ENCODE data around the gene LRRC61. TPM values are rescaled to one million over a fixed set of nuclear protein-coding genes. Genes with fewer than 3 reads are reported as not detected.
"Not testable (repeated sequence)": the region's sequence is repeated elsewhere in the genome, so short reads cannot be mapped to it uniquely, and the experiment has no call there.

Gene LRRC61, protein sequence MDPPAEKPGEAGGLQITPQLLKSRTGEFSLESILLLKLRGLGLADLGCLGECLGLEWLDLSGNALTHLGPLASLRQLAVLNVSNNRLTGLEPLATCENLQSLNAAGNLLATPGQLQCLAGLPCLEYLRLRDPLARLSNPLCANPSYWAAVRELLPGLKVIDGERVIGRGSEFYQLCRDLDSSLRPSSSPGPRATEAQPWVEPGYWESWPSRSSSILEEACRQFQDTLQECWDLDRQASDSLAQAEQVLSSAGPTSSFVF
- total RNA-seq (2021), result 48.1 and 48.5 TPM in 2 replicates
- percentile 77 among the genes with signal in this experiment for Bru-seq, nascent RNA
- BruChase-seq, experiment 1, labeled RNA remaining after a 2-hour chase, result percentile 76 among the genes with signal in this experiment
- percentile 77 among the genes with signal in this experiment for BruChase-seq, experiment 2, labeled RNA remaining after a 6-hour chase
- long read RNA-seq, transcript LRRC61-202 (3 exons, 1,877 nt), result major isoform, 126 of 164 reads
- long read RNA-seq, transcript LRRC61-203 (3 exons, 667 nt), result minor isoform, 7 of 164 reads
- long read RNA-seq, partial matches to known transcripts, result 8 of 164 reads
- long read RNA-seq, other reads (novel, unspliced or antisense), result 19 of 164 reads

DNA sequence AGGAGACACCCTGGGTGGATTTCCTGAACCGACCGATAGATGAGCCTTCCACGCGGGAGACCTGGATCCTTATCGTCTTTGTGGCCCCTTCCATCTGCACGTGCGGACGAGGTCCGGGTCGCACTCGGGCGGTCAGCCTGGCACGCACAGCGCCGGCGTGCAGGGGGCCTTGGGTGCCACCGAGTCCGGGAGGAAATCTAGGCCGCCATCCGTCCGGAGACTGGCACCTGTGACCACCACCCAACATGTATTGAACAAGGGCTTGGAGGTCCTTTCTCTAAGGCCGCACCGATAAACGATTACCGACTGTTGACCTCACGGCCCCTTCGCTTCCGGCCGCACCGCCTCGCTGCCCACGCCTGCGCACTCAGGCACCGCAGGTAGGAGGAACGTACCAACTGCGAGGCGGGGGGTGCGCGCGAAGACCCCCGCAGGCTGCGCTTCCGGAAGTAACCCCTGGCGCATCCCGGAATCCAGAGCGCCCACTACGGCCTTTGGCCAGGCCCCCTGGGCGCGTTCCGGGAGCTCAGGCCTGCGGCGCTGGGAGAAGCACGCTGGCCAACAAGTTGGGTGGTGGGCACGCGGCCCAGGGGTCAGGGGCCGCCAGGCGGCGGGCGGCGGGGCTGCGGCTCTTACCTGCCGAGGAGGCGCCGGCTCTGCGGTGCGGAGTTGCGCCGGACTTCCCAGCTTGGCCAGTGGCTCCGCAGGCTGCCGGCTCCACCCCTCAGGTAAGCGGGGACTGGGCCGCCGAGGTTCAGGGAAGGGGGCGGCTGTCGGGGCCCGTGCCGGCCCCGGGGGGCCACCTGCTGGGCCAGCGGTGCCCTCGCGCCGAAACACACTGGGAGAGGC is at the start of gene LRRC61, which contains the start of gene ACTR3C:
Gene LRRC61 (plus strand): TSS at position 523 of the 849 bp plus-strand sequence. CDS start 13,507 bp downstream, outside the sequence.
Gene ACTR3C (minus strand): TSS at position 713 of the 849 bp plus-strand sequence. CDS start 28,249 bp downstream, outside the sequence.
- Histone ChIP-seq H3K4me1 (ENCODE audit: insufficient read depth, low read length, poor library complexity, severe bottlenecking) (peaks cover 14% of the 10 kb centered on the region), H3K27me3 (replicated peaks; ENCODE audit: insufficient read depth, low read depth, low read length, poor library complexity) (no peaks in the 10 kb centered on the region), H3K36me3 (ENCODE audit: insufficient read depth, low read length, poor library complexity, severe bottlenecking) (peaks cover 22% of the 10 kb centered on the region), H3K27ac (ENCODE audit: low read depth, low read length, poor library complexity, severe bottlenecking) (peak within 1 kb of the TSS; percentile 91), H3K9me3 (ENCODE audit: low read depth, low read length, poor library complexity, severe bottlenecking) (no peaks in the 10 kb centered on the region), H3K4me3 (ENCODE audit: low read depth, low read length, poor library complexity, severe bottlenecking) (peak within 1 kb of the TSS; percentile 87)
- BruUV-seq (replicated peaks), result TSS peak; percentile 78
- peak; percentile 73 for DNase-seq (ENCODE audit: low spot score)
- intact Hi-C loops (cut with micrococcal nuclease; ENCODE audit: unreplicated experiment), result no loop called here
- TF ChIP-seq CTCF (conservative IDR thresholded peaks at IDR 0.05; ENCODE audit: low read depth, low read length), result 0 out of 2 replicates have a peak, but pooled peaks have one; percentile 8
- no peak for TF ChIP-seq EZH2 (IDR thresholded peaks at IDR 0.05; ENCODE audit: borderline replicate concordance, low read depth, low read length, poor library complexity, severe bottlenecking)
- ChIA-PET CTCF (no interaction called here), POLR2A (ENCODE audit: low non-redundant PET) (no interaction called here)

- H3K4me1 ChIP-seq (ENCODE audit: insufficient read depth, low read length, poor library complexity, severe bottlenecking); POLR2A ChIA-PET (ENCODE audit: low non-redundant PET); H3K36me3 ChIP-seq (ENCODE audit: insufficient read depth, low read length, poor library complexity, severe bottlenecking); H3K4me3 ChIP-seq (ENCODE audit: low read depth, low read length, poor library complexity, severe bottlenecking); H3K27me3 ChIP-seq (replicated peaks; ENCODE audit: insufficient read depth, low read depth, low read length, poor library complexity); H3K9me3 ChIP-seq (ENCODE audit: low read depth, low read length, poor library complexity, severe bottlenecking); BruUV-seq (replicated peaks); CTCF ChIA-PET; H3K27ac ChIP-seq (ENCODE audit: low read depth, low read length, poor library complexity, severe bottlenecking): not testable (repeated sequence)
- intact Hi-C loops (cut with micrococcal nuclease; ENCODE audit: unreplicated experiment), result loop anchor here (5.0 to 10.0 kb wide), 3 partner anchors 221 to 469 kb away; no protein-coding TSS in a partner anchor
- peak; percentile 40 for DNase-seq (ENCODE audit: low spot score)
- peak; percentile 60 for TF ChIP-seq CTCF (conservative IDR thresholded peaks at IDR 0.05; ENCODE audit: low read depth, low read length)
Observed at GRCh38 chr7:150276132-150276695, 46.9 kb upstream of the LRRC61 start.

- DNase-seq (ENCODE audit: low spot score); H3K4me3 ChIP-seq (ENCODE audit: low read depth, low read length, poor library complexity, severe bottlenecking); H3K27ac ChIP-seq (ENCODE audit: low read depth, low read length, poor library complexity, severe bottlenecking); BruUV-seq (replicated peaks); H3K27me3 ChIP-seq (replicated peaks; ENCODE audit: insufficient read depth, low read depth, low read length, poor library complexity); H3K36me3 ChIP-seq (ENCODE audit: insufficient read depth, low read length, poor library complexity, severe bottlenecking); POLR2A ChIA-PET (ENCODE audit: low non-redundant PET); CTCF ChIA-PET; H3K4me1 ChIP-seq (ENCODE audit: insufficient read depth, low read length, poor library complexity, severe bottlenecking); H3K9me3 ChIP-seq (ENCODE audit: low read depth, low read length, poor library complexity, severe bottlenecking): not testable (repeated sequence)
- intact Hi-C loops (cut with micrococcal nuclease; ENCODE audit: unreplicated experiment), result loop anchor here (5.0 to 10.0 kb wide), 3 partner anchors 224 to 471 kb away; no protein-coding TSS in a partner anchor
Observed at GRCh38 chr7:150278383-150278782, 44.8 kb upstream of the LRRC61 start.

GRCh38 chr7:150281681-150282403 is 41.3 kb upstream of the LRRC61 start:
- POLR2A ChIA-PET (ENCODE audit: low non-redundant PET); H3K36me3 ChIP-seq (ENCODE audit: insufficient read depth, low read length, poor library complexity, severe bottlenecking); H3K4me1 ChIP-seq (ENCODE audit: insufficient read depth, low read length, poor library complexity, severe bottlenecking); DNase-seq (ENCODE audit: low spot score); H3K4me3 ChIP-seq (ENCODE audit: low read depth, low read length, poor library complexity, severe bottlenecking); H3K9me3 ChIP-seq (ENCODE audit: low read depth, low read length, poor library complexity, severe bottlenecking); BruUV-seq (replicated peaks); CTCF ChIA-PET; H3K27me3 ChIP-seq (replicated peaks; ENCODE audit: insufficient read depth, low read depth, low read length, poor library complexity); H3K27ac ChIP-seq (ENCODE audit: low read depth, low read length, poor library complexity, severe bottlenecking): not testable (repeated sequence)
- intact Hi-C loops (cut with micrococcal nuclease; ENCODE audit: unreplicated experiment), result loop anchor here (10.0 kb wide), 1 partner anchor 473 kb away; no protein-coding TSS in a partner anchor

DNA sequence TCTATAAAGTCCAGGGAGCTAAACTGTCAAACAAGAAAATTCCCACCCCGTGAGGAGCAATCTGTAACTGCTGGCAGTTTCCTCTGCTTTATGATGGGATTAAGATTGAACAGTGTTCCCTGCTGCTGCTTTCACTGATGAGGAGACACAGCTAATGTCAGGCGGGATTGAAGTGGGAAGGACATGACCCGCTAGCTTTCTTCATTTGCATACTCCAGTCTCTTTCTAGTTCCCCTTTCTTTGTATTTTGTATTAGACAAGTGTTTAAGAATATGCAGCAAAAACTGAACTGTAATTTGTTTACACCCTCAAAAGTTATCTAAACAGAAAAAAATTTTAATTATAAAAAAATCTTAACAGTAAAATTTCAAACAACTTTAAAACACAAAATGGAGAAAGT is 40.0 kb upstream of the LRRC61 start:
- H3K27me3 ChIP-seq (replicated peaks; ENCODE audit: insufficient read depth, low read depth, low read length, poor library complexity); H3K36me3 ChIP-seq (ENCODE audit: insufficient read depth, low read length, poor library complexity, severe bottlenecking); H3K9me3 ChIP-seq (ENCODE audit: low read depth, low read length, poor library complexity, severe bottlenecking); H3K4me1 ChIP-seq (ENCODE audit: insufficient read depth, low read length, poor library complexity, severe bottlenecking); H3K4me3 ChIP-seq (ENCODE audit: low read depth, low read length, poor library complexity, severe bottlenecking); BruUV-seq (replicated peaks); POLR2A ChIA-PET (ENCODE audit: low non-redundant PET); H3K27ac ChIP-seq (ENCODE audit: low read depth, low read length, poor library complexity, severe bottlenecking); CTCF ChIA-PET: not testable (repeated sequence)
- peak; percentile 27 for DNase-seq (ENCODE audit: low spot score)
- intact Hi-C loops (cut with micrococcal nuclease; ENCODE audit: unreplicated experiment), result loop anchor here (10.0 kb wide), 1 partner anchor 472 kb away; no protein-coding TSS in a partner anchor
